Spleen (tissue), 11 donors: ENCODE data around the gene IRX2. TPM values are rescaled to one million over a fixed set of nuclear protein-coding genes. Genes with fewer than 3 reads are reported as not detected.

Experiments
- DNase-seq: peaks from one replicate; pipeline ENCODE4 v3.0.0-alpha.2; 2020
- H3K27ac ChIP-seq, 8 donors: fragments of 200-600 bp; sonication (generic) in 7 of 8; 1 replicate in 4 of 8; 2 replicates in 4 of 8; pipeline versions ENCODE4 v1.5.0 to v1.8.0; 2016 to 2021; ENCODE audit warnings: inconsistent platforms in 4 of 8, mild to moderate bottlenecking in 4 of 8, moderate library complexity in 1 of 8
- H3K27me3 ChIP-seq, 7 donors: fragments of 200-600 bp; sonication (generic) in 6 of 7; replicated peaks in 1 of 7; 1 replicate in 4 of 7; 2 replicates in 3 of 7; pipeline versions ENCODE4 v1.5.0 to v1.8.0; 2016 to 2021; ENCODE audit warnings: inconsistent platforms in 3 of 7, mild to moderate bottlenecking in 1 of 7
- H3K36me3 ChIP-seq, 6 donors: fragments of 200-600 bp; sonication (generic) in 5 of 6; 1 replicate in 4 of 6; 2 replicates in 2 of 6; pipeline versions ENCODE4 v1.5.0 to v1.8.0; 2016 to 2021; ENCODE audit warnings: inconsistent platforms in 2 of 6
- H3K4me1 ChIP-seq, 6 donors: fragments of 200-600 bp; sonication (generic) in 5 of 6; 1 replicate in 3 of 6; 2 replicates in 3 of 6; pipeline versions ENCODE4 v1.5.0 to v1.8.0; 2016 to 2021; ENCODE audit warnings: inconsistent platforms in 3 of 6
- H3K4me3 ChIP-seq, 8 donors: fragments of 200-600 bp; sonication (generic) in 7 of 8; 1 replicate in 4 of 8; 2 replicates in 4 of 8; pipeline versions ENCODE4 v1.5.0 to v1.8.0; 2016 to 2021; ENCODE audit warnings: inconsistent platforms in 4 of 8, mild to moderate bottlenecking in 4 of 8, moderate library complexity in 2 of 8
- H3K9me3 ChIP-seq, 8 donors: fragments of 200-600 bp; sonication (generic) in 7 of 8; 1 replicate in 4 of 8; 2 replicates in 4 of 8; pipeline versions ENCODE4 v1.5.0 to v1.8.0; 2016 to 2021; ENCODE audit warnings: inconsistent platforms in 4 of 8
- CTCF ChIP-seq, 11 experiments: fragments of 200-600 bp in 7 of 11; fragments of 450-650 bp in 4 of 11; sonication (generic) in 4 of 11; IDR thresholded peaks in 8 of 11; conservative IDR thresholded peaks in 3 of 11; 1 replicate in 7 of 11; 2 replicates in 4 of 11; pipeline versions ENCODE4 v1.4.0 to v1.8.0; 2016 to 2021; ENCODE audit warnings: antibody characterized with exemption in 11 of 11, inconsistent platforms in 4 of 11, mild to moderate bottlenecking in 1 of 11
- POLR2A ChIP-seq, 3 donors: fragments of 450-650 bp; IDR thresholded peaks; one replicate each; pipeline ENCODE4 v1.5.1; 2017; ENCODE audit warnings: antibody characterized with exemption in 3 of 3, mild to moderate bottlenecking in 1 of 3
- POLR2AphosphoS5 ChIP-seq, 3 donors: sonication (generic); formaldehyde crosslinking; IDR thresholded peaks; one replicate each; pipeline ENCODE4 v1.5.1; 2017; ENCODE audit warnings: antibody characterized with exemption in 3 of 3
- WGBS, 5 donors: extraction: QIAGEN DNeasy Blood & Tissue Kit in 3 of 5; methylation state at CpG; one replicate each; pipeline versions ENCODE4 v1.1.5 to v1.1.7; 2013 to 2018; 5-methylcytosine and 5-hydroxymethylcytosine counted together
- intact Hi-C: fragments of 100-400 bp; cut with DNase I; formaldehyde crosslinking; loops from one replicate; pipeline ENCODE4 v1.15.0; 2023; ENCODE audit warnings: low total_unique reads
- polyA plus RNA-seq, 3 donors: library from polyadenylated mRNA; stranded (reverse); fragments of 200-250 nt; gene quantifications; one replicate each; pipeline ENCODE4 v1.2.1, GENCODE V29; 2013
- total RNA-seq, 7 donors: library from RNA; depleted of rRNA in 3 of 7; stranded (reverse); fragments of >200 nt in 3 of 7; fragmentation: NEBNext Ultra II Directional in 4 of 7; extraction: Animal tissue kit (Norgen Biotek cat#: 25700) in 4 of 7; gene quantifications; one replicate each; pipeline versions ENCODE4 v1.1.0 to v1.2.1, GENCODE V29; 2016 to 2021
- donor health status: healthy with polysubstance abuse.
- donor health status: DM: no; HTN: no; CAD: no; lungs with moderate emphysema.
- donor health status: DM: no; HTN: no; CAD: no.
- donor health status: Bipolar disorder and iron deficiency.
- donor health status: healthy.
- donor health status: DM: no; HTN: no; CAD: no.
- donor health status: DM: yes; HTN: yes; CAD: no.

Gene IRX2
- total and polyA plus RNA-seq, 10 donors = 0.03 to 0.26 (median 0.13) TPM; not detected in 7

- H3K36me3 ChIP-seq = no peaks in the 10 kb centered on the region
- intact Hi-C loops = no loop called here
- TF ChIP-seq CTCF (IDR thresholded peaks at IDR 0.05 in 8 of 11, conservative IDR thresholded peaks at IDR 0.05 in 3 of 11) (no peak), POLR2A (IDR thresholded peaks at IDR 0.05) (no peak), POLR2AphosphoS5 (IDR thresholded peaks at IDR 0.05) (no peak)
Observed at GRCh38 chr5:2711446-2712425, 39.7 kb downstream of the IRX2 start.

GRCh38 chr5:2710910-2711309, 40.6 kb downstream of the IRX2 start:
- Histone ChIP-seq H3K4me1 (no peaks in the 10 kb centered on the region), H3K9me3 (peaks cover 0 to 3% (median 0%) of the 10 kb centered on the region in 8 donors), H3K27me3 (peaks cover 0 to 11% (median 0%) of the 10 kb centered on the region in 7 donors), H3K4me3 (no peak overlapping the region), H3K36me3 (no peaks in the 10 kb centered on the region), H3K27ac (no peak overlapping the region)
- 45 to 62% (median 53%) methylated on average over 3 of the region's 3 CpGs for WGBS, 5 donors
- TF ChIP-seq CTCF (IDR thresholded peaks at IDR 0.05 in 8 of 11, conservative IDR thresholded peaks at IDR 0.05 in 3 of 11) = peak in 1 of 11 experiments; percentile 8
- no peak for TF ChIP-seq POLR2A (IDR thresholded peaks at IDR 0.05)
- no peak for TF ChIP-seq POLR2AphosphoS5 (IDR thresholded peaks at IDR 0.05)
- intact Hi-C loops = no loop called here
- no peak for DNase-seq

More at GRCh38 chr5:2711446-2712425, 39.7 kb downstream of the IRX2 start:
- Histone ChIP-seq H3K9me3 (no peaks in the 10 kb centered on the region), H3K4me1 (no peaks in the 10 kb centered on the region), H3K27ac (no peak overlapping the region), H3K27me3 (peaks cover 0 to 9% (median 0%) of the 10 kb centered on the region in 7 donors), H3K4me3 (no peak overlapping the region)
- WGBS, 5 donors = 79 to 85% (median 82%) methylated on average over 24 of the region's 24 CpGs
- no peak for DNase-seq

GRCh38 chr5:2709976-2710689, 41.3 kb downstream of the IRX2 start:
- peaks cover 0 to 3% (median 0%) of the 10 kb centered on the region in 8 donors for H3K9me3 ChIP-seq
- WGBS, 5 donors = 82 to 89% (median 87%) methylated on average over 16 of the region's 16 CpGs
- no peaks in the 10 kb centered on the region for H3K36me3 ChIP-seq
- TF ChIP-seq CTCF (IDR thresholded peaks at IDR 0.05 in 8 of 11, conservative IDR thresholded peaks at IDR 0.05 in 3 of 11) (no peak), POLR2AphosphoS5 (IDR thresholded peaks at IDR 0.05) (no peak), POLR2A (IDR thresholded peaks at IDR 0.05) (no peak)
- intact Hi-C loops = no loop called here
- H3K27me3 ChIP-seq = peaks cover 0 to 19% (median 0%) of the 10 kb centered on the region in 7 donors
- H3K4me1 ChIP-seq = no peaks in the 10 kb centered on the region
- no peak overlapping the region for H3K4me3 ChIP-seq
- no peak for DNase-seq
- H3K27ac ChIP-seq = no peak overlapping the region
